H9 (cell line): Measurements from ENCODE around the gene CDK6. TPM values are rescaled to one million over a fixed set of nuclear protein-coding genes. Genes with fewer than 3 reads are reported as not detected.

Experiments used
- DNase-seq: peaks from one replicate; pipeline ENCODE4 v3.0.0-alpha.2; 2017
- H2AFZ ChIP-seq: one replicate; pipeline ENCODE4 v1.6.1; 2013; ENCODE audit warnings: mild to moderate bottlenecking, low read length, control low read depth, moderate library complexity
- H2AK5ac ChIP-seq: 2 replicates; pipeline ENCODE4 v1.6.1; 2013; ENCODE audit warnings: low read length, control low read depth, mixed read lengths; ENCODE audit not compliant: insufficient read length
- H2BK120ac ChIP-seq: one replicate; pipeline ENCODE4 v1.6.1; 2013; ENCODE audit warnings: low read depth, mild to moderate bottlenecking, low read length, control low read depth, inconsistent platforms; ENCODE audit not compliant: poor library complexity, severe bottlenecking
- H2BK12ac ChIP-seq: 2 replicates; pipeline ENCODE4 v1.6.1; 2013; ENCODE audit warnings: low read length, control low read depth, mixed read lengths, low read depth; ENCODE audit not compliant: insufficient read length
- H2BK15ac ChIP-seq: 2 replicates; pipeline ENCODE4 v1.6.1; 2013; ENCODE audit warnings: low read depth, low read length, control low read depth
- H2BK20ac ChIP-seq: one replicate; pipeline ENCODE4 v1.6.1; 2013; ENCODE audit warnings: low read depth, mild to moderate bottlenecking, low read length, control low read depth, inconsistent platforms; ENCODE audit not compliant: poor library complexity, severe bottlenecking
- H2BK5ac ChIP-seq: 2 replicates; pipeline ENCODE4 v1.6.1; 2013; ENCODE audit warnings: low read length, control low read depth, mixed read lengths; ENCODE audit not compliant: insufficient read length
- H3K14ac ChIP-seq: 2 replicates; pipeline ENCODE4 v1.6.1; 2013; ENCODE audit warnings: low read length, control low read depth; ENCODE audit not compliant: insufficient read depth
- H3K18ac ChIP-seq: 2 replicates; pipeline ENCODE4 v1.6.1; 2013; ENCODE audit warnings: low read depth, mild to moderate bottlenecking, mixed read lengths, low read length, control low read depth; ENCODE audit not compliant: insufficient read length
- H3K23ac ChIP-seq: 2 replicates; pipeline ENCODE4 v1.6.1; 2013; ENCODE audit warnings: low read length, control low read depth, mixed read lengths, low read depth; ENCODE audit not compliant: insufficient read length
- H3K23me2 ChIP-seq: 2 replicates; pipeline ENCODE4 v1.6.1; 2013; ENCODE audit warnings: low read depth, mild to moderate bottlenecking, mixed read lengths, low read length, control low read depth; ENCODE audit not compliant: insufficient read length, poor library complexity, severe bottlenecking
- H3K27ac ChIP-seq: 2 replicates; pipeline ENCODE4 v1.5.1; 2013; ENCODE audit warnings: low read length, control low read depth, mixed read lengths, low read depth; ENCODE audit not compliant: insufficient read length
- H3K27me3 ChIP-seq: 2 replicates; pipeline ENCODE4 v1.6.1; 2013; ENCODE audit warnings: low read length, control low read depth, inconsistent platforms; ENCODE audit not compliant: insufficient read depth
- H3K4ac ChIP-seq: 2 replicates; pipeline ENCODE4 v1.6.1; 2013; ENCODE audit warnings: low read depth, mild to moderate bottlenecking, control low read depth, inconsistent platforms, low read length, moderate library complexity
- H3K4me1 ChIP-seq: 2 replicates; pipeline ENCODE4 v1.6.1; 2013; ENCODE audit warnings: low read length, control low read depth, inconsistent platforms; ENCODE audit not compliant: insufficient read depth
- H3K4me2 ChIP-seq: 2 replicates; pipeline ENCODE4 v1.6.1; 2013; ENCODE audit warnings: low read length, control low read depth, mixed read lengths; ENCODE audit not compliant: insufficient read length, insufficient read depth
- H3K56ac ChIP-seq: 2 replicates; pipeline ENCODE4 v1.6.1; 2013; ENCODE audit warnings: low read depth, mild to moderate bottlenecking, mixed read lengths, low read length, control low read depth; ENCODE audit not compliant: insufficient read length
- H3K79me1 ChIP-seq: 2 replicates; pipeline ENCODE4 v1.6.1; 2013; ENCODE audit warnings: low read depth, mild to moderate bottlenecking, moderate library complexity, low read length, control low read depth, inconsistent platforms; ENCODE audit not compliant: insufficient read depth, poor library complexity, severe bottlenecking
- H3K79me2 ChIP-seq: 2 replicates; pipeline ENCODE4 v1.6.1; 2013; ENCODE audit warnings: low read length, control low read depth, inconsistent platforms; ENCODE audit not compliant: insufficient read depth
- H3K9ac ChIP-seq: 2 replicates; pipeline ENCODE4 v1.6.1; 2013; ENCODE audit warnings: low read length, control low read depth, mixed read lengths; ENCODE audit not compliant: insufficient read length; ENCODE audit errors: extremely low read depth
- H3K9me3 ChIP-seq: one replicate; pipeline ENCODE4 v1.6.1; 2013; ENCODE audit warnings: low read depth, low read length, inconsistent platforms; ENCODE audit not compliant: control insufficient read depth
- H3T11ph ChIP-seq: one replicate; pipeline ENCODE4 v1.6.1; 2013; ENCODE audit warnings: mild to moderate bottlenecking, low read length, control low read depth, inconsistent platforms
- H4K20me1 ChIP-seq: one replicate; pipeline ENCODE4 v1.6.1; 2013; ENCODE audit not compliant: control insufficient read depth, insufficient read length, insufficient read depth
- H4K5ac ChIP-seq: 2 replicates; pipeline ENCODE4 v1.6.1; 2013; ENCODE audit warnings: low read depth, mild to moderate bottlenecking, mixed read lengths, low read length, control low read depth; ENCODE audit not compliant: insufficient read length
- H4K8ac ChIP-seq: replicated peaks from 2 replicates; pipeline ENCODE4 v1.6.1; 2013; ENCODE audit warnings: low read length, control low read depth, mixed read lengths, low read depth; ENCODE audit not compliant: insufficient read length
- H4K91ac ChIP-seq: 2 replicates; pipeline ENCODE4 v1.6.1; 2013; ENCODE audit warnings: low read depth, mild to moderate bottlenecking, moderate library complexity, mixed read lengths, low read length, control low read depth; ENCODE audit not compliant: insufficient read length
- H3K27ac Mint-ChIP-seq, 3 experiments: 2 replicates in 2 of 3; 3 replicates in 1 of 3; pipeline ENCODE4 v1.8.0; 2020 to 2021; ENCODE audit warnings: mixed read lengths in 3 of 3, mild to moderate bottlenecking in 1 of 3, moderate library complexity in 1 of 3
- H3K27me3 Mint-ChIP-seq: 2 replicates; pipeline ENCODE4 v1.8.0; 2021; ENCODE audit warnings: low read depth, mild to moderate bottlenecking, moderate library complexity, mixed read lengths
- H3K36me3 Mint-ChIP-seq, 3 experiments: 2 replicates in 2 of 3; 3 replicates in 1 of 3; pipeline ENCODE4 v1.8.0; 2020 to 2021; ENCODE audit warnings: low read depth in 3 of 3, mixed read lengths in 3 of 3; ENCODE audit not compliant: insufficient read depth in 1 of 3
- H3K4me1 Mint-ChIP-seq, 2 experiments: 2 replicates each; pipeline ENCODE4 v1.8.0; 2020; ENCODE audit warnings: mixed read lengths in 2 of 2
- H3K4me3 Mint-ChIP-seq, 2 experiments: 2 replicates in 1 of 2; 3 replicates in 1 of 2; pipeline ENCODE4 v1.8.0; 2020 to 2021; ENCODE audit warnings: mild to moderate bottlenecking in 2 of 2, mixed read lengths in 2 of 2, moderate library complexity in 1 of 2
- H3K9me3 Mint-ChIP-seq, 2 experiments: 2 replicates in 1 of 2; 3 replicates in 1 of 2; pipeline ENCODE4 v1.8.0; 2020; ENCODE audit warnings: mild to moderate bottlenecking in 2 of 2, mixed read lengths in 2 of 2, moderate library complexity in 1 of 2
- WGBS: extraction: QIAGEN DNeasy Blood & Tissue Kit; methylation state at CpG from one replicate; pipeline ENCODE4 v1.1.7; 2013; ENCODE audit warnings: missing lambda C conversion rate, low lambda C conversion rate, mixed read lengths; ENCODE audit not compliant: insufficient read length; ENCODE audit errors: extremely low coverage; 5-methylcytosine and 5-hydroxymethylcytosine counted together
- total RNA-seq: library from RNA; stranded (reverse); gene quantifications from 2 replicates; pipeline ENCODE4 v1.2.1, GENCODE V29; 2021
- TF ChIP-seq, protein P1 (sequence below): fragments of 200-600 bp; sonication (generic); conservative IDR thresholded peaks from 3 replicates; pipeline ENCODE4 v1.8.0; 2021; ENCODE audit warnings: antibody characterized with exemption, mild to moderate bottlenecking

Gene CDK6
- total RNA-seq, 1 experiment from 2014 or later = 30.0 TPM

DNA sequence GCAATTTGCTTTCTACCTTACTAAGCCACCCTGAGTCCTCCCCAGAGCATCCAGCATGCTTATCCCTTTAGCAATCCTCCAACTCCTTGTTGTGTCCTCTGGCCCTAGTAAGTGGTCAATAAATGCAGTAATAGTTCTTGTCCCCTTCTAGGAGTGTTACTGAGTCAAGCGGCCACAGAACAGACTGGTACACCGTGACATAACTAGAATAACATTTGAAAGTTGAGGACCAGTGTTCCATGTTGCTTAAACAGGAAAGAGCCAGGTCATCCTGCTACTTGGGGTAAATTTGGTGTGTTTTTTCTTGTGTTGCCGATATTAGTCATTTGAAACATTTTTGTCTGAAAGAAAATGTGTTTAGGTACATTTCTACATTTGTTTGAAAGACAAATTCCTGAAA lies 4.8 kb upstream of the CDK6 start:
- Histone ChIP-seq H3K9me3 (no peaks in the 10 kb centered on the region), H2BK20ac (no peak overlapping the region), H3K79me2 (no peaks in the 10 kb centered on the region), H3K23me2 (peaks cover 5% of the 10 kb centered on the region), H3K79me1 (no peaks in the 10 kb centered on the region), H2AK5ac (no peak overlapping the region), H3K18ac (no peak overlapping the region), H3K56ac (no peak overlapping the region), H2BK12ac (no peak overlapping the region), H2BK5ac (no peak overlapping the region), H3K4me1 (no peaks in the 10 kb centered on the region), H2BK15ac (no peak overlapping the region), H3K4me2 (no peak overlapping the region), H3K27ac (no peak overlapping the region), H3K14ac (no peak overlapping the region), H3K4ac (no peak overlapping the region), H3T11ph (no peak overlapping the region), H3K23ac (peak overlapping the region; percentile 71), H2BK120ac (no peak overlapping the region), H4K8ac (no peak overlapping the region), H3K27me3 (no peaks in the 10 kb centered on the region), H4K5ac (no peak overlapping the region), H3K9ac (no peak overlapping the region), H2AFZ (no peak overlapping the region), H4K91ac (no peak overlapping the region), H4K20me1 (no peaks in the 10 kb centered on the region)
- H3K4me3 Mint-ChIP-seq = no peak overlapping the region
- peaks cover 60% of the 10 kb centered on the region for H3K27me3 Mint-ChIP-seq
- no peaks in the 10 kb centered on the region; a peak in 1 of 5 replicates for H3K9me3 Mint-ChIP-seq
- WGBS = no CpG with 5 or more reads among the region's 3 CpGs
- H3K4me1 Mint-ChIP-seq = peaks cover 12 to 18% of the 10 kb centered on the region in 2 experiments
- TF ChIP-seq, protein P1, sequence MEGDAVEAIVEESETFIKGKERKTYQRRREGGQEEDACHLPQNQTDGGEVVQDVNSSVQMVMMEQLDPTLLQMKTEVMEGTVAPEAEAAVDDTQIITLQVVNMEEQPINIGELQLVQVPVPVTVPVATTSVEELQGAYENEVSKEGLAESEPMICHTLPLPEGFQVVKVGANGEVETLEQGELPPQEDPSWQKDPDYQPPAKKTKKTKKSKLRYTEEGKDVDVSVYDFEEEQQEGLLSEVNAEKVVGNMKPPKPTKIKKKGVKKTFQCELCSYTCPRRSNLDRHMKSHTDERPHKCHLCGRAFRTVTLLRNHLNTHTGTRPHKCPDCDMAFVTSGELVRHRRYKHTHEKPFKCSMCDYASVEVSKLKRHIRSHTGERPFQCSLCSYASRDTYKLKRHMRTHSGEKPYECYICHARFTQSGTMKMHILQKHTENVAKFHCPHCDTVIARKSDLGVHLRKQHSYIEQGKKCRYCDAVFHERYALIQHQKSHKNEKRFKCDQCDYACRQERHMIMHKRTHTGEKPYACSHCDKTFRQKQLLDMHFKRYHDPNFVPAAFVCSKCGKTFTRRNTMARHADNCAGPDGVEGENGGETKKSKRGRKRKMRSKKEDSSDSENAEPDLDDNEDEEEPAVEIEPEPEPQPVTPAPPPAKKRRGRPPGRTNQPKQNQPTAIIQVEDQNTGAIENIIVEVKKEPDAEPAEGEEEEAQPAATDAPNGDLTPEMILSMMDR = no peak
- H3K36me3 Mint-ChIP-seq = no peaks in the 10 kb centered on the region
- no peak overlapping the region for H3K27ac Mint-ChIP-seq
- DNase-seq = no peak
